Measurements from ENCODE around the gene RIT1.

The RIT1 gene

DNA sequence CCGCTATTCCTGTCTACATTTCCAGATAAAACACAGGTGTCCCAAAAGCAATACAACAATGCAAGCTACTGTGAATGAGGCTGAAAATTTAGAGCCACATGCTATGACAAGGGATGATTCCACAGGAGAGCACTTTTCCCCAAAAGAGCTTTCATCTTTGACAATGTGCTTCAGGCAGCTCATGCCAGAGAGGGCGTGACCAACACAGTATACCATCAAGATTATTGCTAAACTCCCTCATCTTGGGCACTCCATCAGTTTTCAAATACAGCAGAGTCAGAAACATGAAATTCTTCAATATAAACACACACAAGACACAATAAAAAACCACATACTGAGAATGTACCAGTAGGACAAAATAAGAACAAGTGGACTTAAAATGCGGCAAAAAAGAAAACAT, 60.8 kb downstream of the RIT1 start:
- DNase-seq: no peak

GRCh38 chr1:155847823-155848529, 63.2 kb downstream of the RIT1 start:
- no peak for DNase-seq

Data from AML-193 (cell line).